ENCODE data around the gene WDR3. TPM values are rescaled to one million over a fixed set of nuclear protein-coding genes. Genes with fewer than 3 reads are reported as not detected.

Gene WDR3
- total RNA-seq, 1 experiment from 2014 or later, result 70.5 TPM

DNA sequence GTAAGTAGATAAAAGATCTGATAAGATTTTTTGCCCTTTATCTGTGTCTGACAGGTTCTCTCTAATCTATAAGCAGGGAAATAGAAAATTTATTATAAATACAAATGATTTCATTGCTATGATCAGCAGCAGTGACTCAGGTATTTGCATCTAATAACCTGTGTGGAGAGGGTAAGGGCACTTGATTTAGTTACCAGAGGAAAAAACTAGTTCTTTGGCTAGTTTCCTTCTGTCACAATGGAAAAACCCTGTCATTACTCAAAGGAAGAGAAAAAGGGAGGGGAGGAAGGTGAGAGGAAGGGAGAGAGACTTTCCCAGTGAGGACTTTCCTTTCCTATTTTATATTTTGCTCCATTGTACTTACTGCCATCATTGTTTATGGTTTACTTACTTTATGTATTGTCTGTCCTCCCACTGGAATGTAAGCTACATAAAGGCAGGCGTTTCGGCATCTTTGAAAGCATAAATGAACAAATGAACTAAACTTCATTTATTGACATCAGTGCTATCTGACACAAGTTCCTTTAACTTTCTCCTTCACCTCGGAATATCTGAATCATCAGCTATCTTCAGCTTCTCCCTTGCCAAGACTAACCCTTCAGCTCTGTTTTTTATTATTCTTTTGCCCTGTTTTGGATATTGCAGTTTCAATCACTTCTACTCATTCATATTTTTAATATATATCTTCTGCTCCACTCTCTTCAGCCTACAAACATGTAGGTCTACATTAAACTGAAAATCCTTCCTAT lies 34.9 kb downstream of the WDR3 start:
- ChIA-PET CTCF (no interaction called here), RAD21 (ENCODE audit: low non-redundant PET in 1 of 2, low total read pairs in 2 of 2, uncharacterized antibody in 2 of 2, unreplicated experiment in 2 of 2) (no interaction called here), POLR2A (no interaction called here)
- intact Hi-C loops (cut with micrococcal nuclease), result no loop called here
- H3K4me2 ChIP-seq (ENCODE audit: low read length), result no peak overlapping the region
- ATAC-seq (no peak), DNase-seq (ENCODE audit: low read depth, low spot score) (no peak)
- no peak overlapping the region for H2AFZ ChIP-seq (ENCODE audit: low read depth, low read length, poor library complexity, severe bottlenecking)
- no peaks in the 10 kb centered on the region for H3K9me2 ChIP-seq (ENCODE audit: insufficient read depth)
- BruUV-seq (replicated peaks), result no TSS peak
- no peak overlapping the region for H3K4me3 ChIP-seq (replicated peaks in 1 of 2; ENCODE audit: low read depth in 1 of 2, low read length in 2 of 2)
- no peaks in the 10 kb centered on the region for H3K4me1 ChIP-seq (ENCODE audit: control insufficient read depth in 1 of 2, insufficient read depth in 2 of 2, low read length in 2 of 2)
- H3K27me3 ChIP-seq (ENCODE audit: insufficient read depth, low read length), result no peaks in the 10 kb centered on the region
- no peak for TF ChIP-seq SIN3A (IDR thresholded peaks at IDR 0.05; ENCODE audit: low read depth)
- TF ChIP-seq CBX3 (IDR thresholded peaks at IDR 0.05; ENCODE audit: low read depth), result no peak
- TF ChIP-seq SRF (IDR thresholded peaks at IDR 0.05; ENCODE audit: low read depth), result no peak
- TF ChIP-seq ELF1 (IDR thresholded peaks at IDR 0.05; ENCODE audit: borderline replicate concordance, low read depth), result no peak
- TF ChIP-seq, protein P1, sequence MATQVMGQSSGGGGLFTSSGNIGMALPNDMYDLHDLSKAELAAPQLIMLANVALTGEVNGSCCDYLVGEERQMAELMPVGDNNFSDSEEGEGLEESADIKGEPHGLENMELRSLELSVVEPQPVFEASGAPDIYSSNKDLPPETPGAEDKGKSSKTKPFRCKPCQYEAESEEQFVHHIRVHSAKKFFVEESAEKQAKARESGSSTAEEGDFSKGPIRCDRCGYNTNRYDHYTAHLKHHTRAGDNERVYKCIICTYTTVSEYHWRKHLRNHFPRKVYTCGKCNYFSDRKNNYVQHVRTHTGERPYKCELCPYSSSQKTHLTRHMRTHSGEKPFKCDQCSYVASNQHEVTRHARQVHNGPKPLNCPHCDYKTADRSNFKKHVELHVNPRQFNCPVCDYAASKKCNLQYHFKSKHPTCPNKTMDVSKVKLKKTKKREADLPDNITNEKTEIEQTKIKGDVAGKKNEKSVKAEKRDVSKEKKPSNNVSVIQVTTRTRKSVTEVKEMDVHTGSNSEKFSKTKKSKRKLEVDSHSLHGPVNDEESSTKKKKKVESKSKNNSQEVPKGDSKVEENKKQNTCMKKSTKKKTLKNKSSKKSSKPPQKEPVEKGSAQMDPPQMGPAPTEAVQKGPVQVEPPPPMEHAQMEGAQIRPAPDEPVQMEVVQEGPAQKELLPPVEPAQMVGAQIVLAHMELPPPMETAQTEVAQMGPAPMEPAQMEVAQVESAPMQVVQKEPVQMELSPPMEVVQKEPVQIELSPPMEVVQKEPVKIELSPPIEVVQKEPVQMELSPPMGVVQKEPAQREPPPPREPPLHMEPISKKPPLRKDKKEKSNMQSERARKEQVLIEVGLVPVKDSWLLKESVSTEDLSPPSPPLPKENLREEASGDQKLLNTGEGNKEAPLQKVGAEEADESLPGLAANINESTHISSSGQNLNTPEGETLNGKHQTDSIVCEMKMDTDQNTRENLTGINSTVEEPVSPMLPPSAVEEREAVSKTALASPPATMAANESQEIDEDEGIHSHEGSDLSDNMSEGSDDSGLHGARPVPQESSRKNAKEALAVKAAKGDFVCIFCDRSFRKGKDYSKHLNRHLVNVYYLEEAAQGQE (IDR thresholded peaks at IDR 0.05; ENCODE audit: low read depth), result no peak
- no peak for TF ChIP-seq ZFX (IDR thresholded peaks at IDR 0.05)
- no peak for TF ChIP-seq TCF7L2 (IDR thresholded peaks at IDR 0.05; ENCODE audit: borderline replicate concordance, extremely low read depth, insufficient read depth, insufficient read length)
- TF ChIP-seq POLR2A (IDR thresholded peaks at IDR 0.05; ENCODE audit: borderline replicate concordance, extremely low read depth, insufficient read depth, insufficient read length), result no peak
- TF ChIP-seq EZH2 (IDR thresholded peaks at IDR 0.05), result no peak
- TF ChIP-seq CEBPB (IDR thresholded peaks at IDR 0.05; ENCODE audit: low read depth), result no peak
- TF ChIP-seq, protein P2, sequence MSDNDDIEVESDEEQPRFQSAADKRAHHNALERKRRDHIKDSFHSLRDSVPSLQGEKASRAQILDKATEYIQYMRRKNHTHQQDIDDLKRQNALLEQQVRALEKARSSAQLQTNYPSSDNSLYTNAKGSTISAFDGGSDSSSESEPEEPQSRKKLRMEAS (IDR thresholded peaks at IDR 0.05), result no peak
- TF ChIP-seq JUND (IDR thresholded peaks at IDR 0.05), result no peak
- TF ChIP-seq POLR2AphosphoS5 (IDR thresholded peaks at IDR 0.05; ENCODE audit: low read depth, low read length), result no peak
- TF ChIP-seq, protein P3, sequence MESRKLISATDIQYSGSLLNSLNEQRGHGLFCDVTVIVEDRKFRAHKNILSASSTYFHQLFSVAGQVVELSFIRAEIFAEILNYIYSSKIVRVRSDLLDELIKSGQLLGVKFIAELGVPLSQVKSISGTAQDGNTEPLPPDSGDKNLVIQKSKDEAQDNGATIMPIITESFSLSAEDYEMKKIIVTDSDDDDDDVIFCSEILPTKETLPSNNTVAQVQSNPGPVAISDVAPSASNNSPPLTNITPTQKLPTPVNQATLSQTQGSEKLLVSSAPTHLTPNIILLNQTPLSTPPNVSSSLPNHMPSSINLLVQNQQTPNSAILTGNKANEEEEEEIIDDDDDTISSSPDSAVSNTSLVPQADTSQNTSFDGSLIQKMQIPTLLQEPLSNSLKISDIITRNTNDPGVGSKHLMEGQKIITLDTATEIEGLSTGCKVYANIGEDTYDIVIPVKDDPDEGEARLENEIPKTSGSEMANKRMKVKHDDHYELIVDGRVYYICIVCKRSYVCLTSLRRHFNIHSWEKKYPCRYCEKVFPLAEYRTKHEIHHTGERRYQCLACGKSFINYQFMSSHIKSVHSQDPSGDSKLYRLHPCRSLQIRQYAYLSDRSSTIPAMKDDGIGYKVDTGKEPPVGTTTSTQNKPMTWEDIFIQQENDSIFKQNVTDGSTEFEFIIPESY (IDR thresholded peaks at IDR 0.05; ENCODE audit: extremely low read depth, insufficient replicate concordance, low read length), result no peak
- no peak for TF ChIP-seq EGR1 (IDR thresholded peaks at IDR 0.05; ENCODE audit: low read depth)
- no peak for TF ChIP-seq ZNF274 (IDR thresholded peaks at IDR 0.05; ENCODE audit: low read depth, low read length)
- no peak for TF ChIP-seq YY1 (IDR thresholded peaks at IDR 0.05; ENCODE audit: extremely low read depth, insufficient replicate concordance, low read depth, low read length)
- H4K20me1 ChIP-seq (ENCODE audit: insufficient read depth), result no peaks in the 10 kb centered on the region
- H3K27ac ChIP-seq (ENCODE audit: low read depth, low read length), result no peak overlapping the region
- H3K79me2 ChIP-seq (ENCODE audit: insufficient read depth, low read length), result no peaks in the 10 kb centered on the region
- H3K9ac ChIP-seq (ENCODE audit: low read length), result no peak overlapping the region
- peaks cover 5 to 11% of the 10 kb centered on the region in 2 experiments for H3K36me3 ChIP-seq (ENCODE audit: control insufficient read depth in 1 of 2, insufficient read depth in 2 of 2, low read length in 2 of 2)
- H3K9me3 ChIP-seq (ENCODE audit: control insufficient read depth in 1 of 2, insufficient read depth in 1 of 2, low read depth in 1 of 2, low read length in 2 of 2), result no peaks in the 10 kb centered on the region
